CD4-positive, alpha-beta T cell (primary cell): ENCODE results near the gene OR1I1. TPM values are rescaled to one million over a fixed set of nuclear protein-coding genes. Genes with fewer than 3 reads are reported as not detected.

Experiments
- ATAC-seq: fragments of 200-7000 bp; cut with Tn5 transposase; one replicate; pipeline ENCODE4 v1.10.0; 2022; ENCODE audit warnings: mild to moderate bottlenecking; ENCODE audit not compliant: poor library complexity
- CTCF ChIA-PET: fragments of 350-600 bp; sonication (Branson Sonifier 250); formaldehyde crosslinking; loops from one replicate; lab custom pipeline; 2021; ENCODE audit warnings: antibody characterized with exemption, inconsistent platforms; lab: Charles Lee
- POLR2A ChIA-PET: fragments of 350-600 bp; sonication (Branson Sonifier 250); formaldehyde crosslinking; loops from one replicate; lab custom pipeline; 2021; ENCODE audit warnings: antibody characterized with exemption, inconsistent platforms; lab: Charles Lee
- DNase-seq, 14 experiments: peaks; one replicate each; pipeline ENCODE4 v3.0.0-alpha.2; 2013 to 2020; ENCODE audit warnings: mixed read lengths in 2 of 14
- H3K27ac ChIP-seq, 2 donors: one replicate each; pipeline versions ENCODE4 v1.5.1 to v1.7.0; 2013; ENCODE audit warnings: low read length in 2 of 2, low read depth in 1 of 2, mild to moderate bottlenecking in 1 of 2
- H3K27me3 ChIP-seq, 2 experiments: 1 replicate in 1 of 2; 2 replicates in 1 of 2; pipeline versions ENCODE4 v1.6.1 to v1.7.0; 2013; ENCODE audit warnings: low read length in 2 of 2, control low read depth in 1 of 2, mild to moderate bottlenecking in 1 of 2, moderate library complexity in 1 of 2; ENCODE audit not compliant: insufficient read depth in 2 of 2, control insufficient read depth in 1 of 2
- H3K36me3 ChIP-seq: one replicate; pipeline ENCODE4 v1.6.1; 2013; ENCODE audit warnings: low read length, control low read depth; ENCODE audit not compliant: insufficient read depth
- H3K4me1 ChIP-seq: one replicate; pipeline ENCODE4 v1.6.1; 2013; ENCODE audit warnings: low read length, control low read depth; ENCODE audit not compliant: insufficient read depth
- H3K4me3 ChIP-seq: one replicate; pipeline ENCODE4 v1.5.1; 2013; ENCODE audit warnings: mild to moderate bottlenecking, low read length, moderate library complexity
- H3K9me3 ChIP-seq, 2 experiments: 1 replicate in 1 of 2; 2 replicates in 1 of 2; pipeline versions ENCODE4 v1.6.1 to v1.7.0; 2013; ENCODE audit warnings: low read length in 2 of 2, mild to moderate bottlenecking in 2 of 2, control low read depth in 1 of 2, moderate library complexity in 1 of 2; ENCODE audit not compliant: control insufficient read depth in 1 of 2, insufficient read depth in 1 of 2
- H3K27ac Mint-ChIP-seq: one replicate; pipeline ENCODE4 v1.8.0; 2020; ENCODE audit warnings: mixed read lengths
- H3K27me3 Mint-ChIP-seq: one replicate; pipeline ENCODE4 v1.8.0; 2021; ENCODE audit warnings: mixed read lengths
- H3K36me3 Mint-ChIP-seq: one replicate; pipeline ENCODE4 v1.8.0; 2021; ENCODE audit warnings: low read depth, mixed read lengths
- H3K4me1 Mint-ChIP-seq: one replicate; pipeline ENCODE4 v1.8.0; 2021; ENCODE audit warnings: low read depth, mixed read lengths
- H3K4me3 Mint-ChIP-seq: one replicate; pipeline ENCODE4 v1.8.0; 2020; ENCODE audit warnings: mild to moderate bottlenecking, mixed read lengths
- H3K9me3 Mint-ChIP-seq: one replicate; pipeline ENCODE4 v1.8.0; 2020; ENCODE audit warnings: mixed read lengths
- intact Hi-C, 2 experiments: fragments of 100-400 bp; cut with DNase I in 1 of 2; cut with micrococcal nuclease in 1 of 2; formaldehyde crosslinking; loops; one replicate each; pipeline versions ENCODE4 v1.15.1 to v1.9.0; 2023 to 2025; cut with DNase I, micrococcal nuclease
- total RNA-seq, 174 experiments: library from RNA in 2 of 174; stranded (reverse) in 2 of 174; gene quantifications; one replicate each; pipeline ENCODE4 v1.2.3 and lab custom pipeline; 2021 to 2026
- TF ChIP-seq, protein P1 (sequence below): fragments of 200-600 bp; IDR thresholded peaks from one replicate; pipeline ENCODE4 v1.8.0; 2022; ENCODE audit warnings: antibody characterized with exemption, mild to moderate bottlenecking

Gene OR1I1
- total RNA-seq, 2 experiments from 2014 or later = not detected

DNA sequence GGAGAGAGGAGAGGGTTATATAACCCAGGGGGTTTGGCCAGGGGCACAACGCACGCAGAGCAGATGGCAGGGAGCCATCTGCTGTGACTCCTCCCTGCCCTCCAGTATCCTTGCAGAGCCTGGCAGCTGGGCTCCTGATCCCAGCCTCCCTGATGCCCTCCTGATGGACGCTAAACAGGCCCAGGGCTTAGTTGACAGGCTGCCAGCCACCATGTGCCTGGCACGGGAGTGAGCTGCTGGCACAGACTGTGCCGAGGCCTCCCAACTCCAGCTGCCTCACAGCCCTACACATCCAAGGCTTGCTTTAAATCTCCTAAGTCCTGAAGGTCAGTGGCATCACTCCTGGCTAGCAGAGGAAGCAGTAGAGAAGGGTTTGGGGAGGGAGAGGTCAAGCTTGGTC, 41.9 kb downstream of the OR1I1 start:
- H3K4me3 Mint-ChIP-seq = peak overlapping the region; percentile 99
- H3K36me3 ChIP-seq = peaks cover 26% of the 10 kb centered on the region
- TF ChIP-seq, protein P1, sequence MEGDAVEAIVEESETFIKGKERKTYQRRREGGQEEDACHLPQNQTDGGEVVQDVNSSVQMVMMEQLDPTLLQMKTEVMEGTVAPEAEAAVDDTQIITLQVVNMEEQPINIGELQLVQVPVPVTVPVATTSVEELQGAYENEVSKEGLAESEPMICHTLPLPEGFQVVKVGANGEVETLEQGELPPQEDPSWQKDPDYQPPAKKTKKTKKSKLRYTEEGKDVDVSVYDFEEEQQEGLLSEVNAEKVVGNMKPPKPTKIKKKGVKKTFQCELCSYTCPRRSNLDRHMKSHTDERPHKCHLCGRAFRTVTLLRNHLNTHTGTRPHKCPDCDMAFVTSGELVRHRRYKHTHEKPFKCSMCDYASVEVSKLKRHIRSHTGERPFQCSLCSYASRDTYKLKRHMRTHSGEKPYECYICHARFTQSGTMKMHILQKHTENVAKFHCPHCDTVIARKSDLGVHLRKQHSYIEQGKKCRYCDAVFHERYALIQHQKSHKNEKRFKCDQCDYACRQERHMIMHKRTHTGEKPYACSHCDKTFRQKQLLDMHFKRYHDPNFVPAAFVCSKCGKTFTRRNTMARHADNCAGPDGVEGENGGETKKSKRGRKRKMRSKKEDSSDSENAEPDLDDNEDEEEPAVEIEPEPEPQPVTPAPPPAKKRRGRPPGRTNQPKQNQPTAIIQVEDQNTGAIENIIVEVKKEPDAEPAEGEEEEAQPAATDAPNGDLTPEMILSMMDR = no peak
- no peaks in the 10 kb centered on the region for H3K27me3 Mint-ChIP-seq
- H3K4me3 ChIP-seq = no peak overlapping the region
- intact Hi-C loops = no loop called here
- H3K27ac Mint-ChIP-seq = peak overlapping the region; percentile 96
- peaks cover 0 to 9% of the 10 kb centered on the region in 2 experiments for H3K9me3 ChIP-seq
- H3K27ac ChIP-seq = peak overlapping the region in 1 of 2 donors; percentile 97
- H3K4me1 Mint-ChIP-seq = peaks cover 33% of the 10 kb centered on the region
- H3K36me3 Mint-ChIP-seq = peaks cover 55% of the 10 kb centered on the region
- no peak for ATAC-seq
- H3K27me3 ChIP-seq = no peaks in the 10 kb centered on the region
- no peaks in the 10 kb centered on the region for H3K9me3 Mint-ChIP-seq
- DNase-seq = no peak
- peaks cover 19% of the 10 kb centered on the region for H3K4me1 ChIP-seq
- ChIA-PET POLR2A (interaction anchor here (0.6 to 3.6 kb wide), 5 partner anchors 12 to 295 kb away, joined by 3 to 14 read pairs (median 3); partner anchors contain the start of genes AKAP8 and AKAP8L), CTCF (interaction anchor here (0.9 kb wide), 1 partner anchor 295 kb away, joined by 3 read pairs; the partner anchor contains the start of gene AKAP8L)

DNA sequence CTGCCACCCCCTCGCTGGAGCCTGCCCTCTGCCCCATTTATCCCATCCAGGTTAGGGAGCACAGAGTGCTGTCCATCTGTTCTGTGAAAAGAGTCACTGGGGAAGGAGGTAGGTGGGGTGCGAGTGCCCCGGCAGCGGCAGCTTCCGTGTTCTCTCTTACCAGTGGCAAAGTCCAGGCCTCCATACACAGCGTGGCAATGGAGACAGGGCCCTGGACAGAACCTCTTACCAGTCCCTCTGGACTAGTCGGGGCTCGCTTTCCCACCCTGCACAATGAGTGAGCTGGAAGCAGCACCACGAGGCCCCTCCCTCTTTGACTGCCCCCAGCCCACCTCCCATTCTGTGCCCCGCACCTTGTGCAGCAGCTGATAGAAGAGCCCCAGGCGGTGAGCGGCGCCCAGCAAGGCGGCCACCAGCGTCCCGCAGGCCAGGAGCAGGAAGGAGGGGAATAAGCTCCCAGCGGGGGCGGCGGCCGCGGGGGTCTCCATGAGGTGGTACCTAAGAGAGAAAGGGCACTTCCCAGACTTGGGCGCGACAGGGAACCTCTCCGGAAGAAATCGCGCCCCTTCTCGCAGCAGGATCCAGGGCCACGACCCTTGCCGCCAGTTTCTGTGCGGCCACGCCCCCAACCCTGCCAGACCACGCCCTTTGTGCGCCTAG, 42.7 kb downstream of the OR1I1 start:
- POLR2A ChIA-PET = interaction anchor here (0.7 to 3.6 kb wide), 5 partner anchors 17 to 294 kb away, joined by 3 to 14 read pairs (median 3); partner anchors contain the start of genes AKAP8, AKAP8L and SYDE1

More for the DNA sequence above, 42.7 kb downstream of the OR1I1 start:
- H3K4me1 ChIP-seq = peaks cover 25% of the 10 kb centered on the region
- peak overlapping the region; percentile 87 to 97 for H3K27ac ChIP-seq
- TF ChIP-seq, protein P1 = no peak
- H3K27me3 ChIP-seq = no peaks in the 10 kb centered on the region
- H3K9me3 Mint-ChIP-seq = no peaks in the 10 kb centered on the region
- peak overlapping the region; percentile 96 for H3K27ac Mint-ChIP-seq
- CTCF ChIA-PET = no interaction called here
- H3K36me3 ChIP-seq = peaks cover 19% of the 10 kb centered on the region
- peaks cover 0 to under 1% of the 10 kb centered on the region in 2 experiments for H3K9me3 ChIP-seq
- peak in 4 of 14 experiments; percentile 9 to 73 (median 14) for DNase-seq
- peak overlapping the region; percentile 77 for H3K4me3 ChIP-seq
- H3K4me1 Mint-ChIP-seq = peaks cover 41% of the 10 kb centered on the region
- no peak for ATAC-seq
- H3K36me3 Mint-ChIP-seq = peaks cover 47% of the 10 kb centered on the region
- intact Hi-C loops = loop anchor here in 1 of 2 experiments (1.0 kb wide), 1 partner anchor 32 kb away; no protein-coding TSS in a partner anchor
- no peaks in the 10 kb centered on the region for H3K27me3 Mint-ChIP-seq
- H3K4me3 Mint-ChIP-seq = peak overlapping the region; percentile 99
